Osteoblast (primary cell): ENCODE results near the gene COX10. TPM values are rescaled to one million over a fixed set of nuclear protein-coding genes. Genes with fewer than 3 reads are reported as not detected.

ENCODE experiments used
- DNase-seq: peaks from one replicate; pipeline ENCODE4 v3.0.0; 2011; ENCODE audit warnings: low spot score, mixed read lengths; ENCODE audit not compliant: insufficient read length; ENCODE audit errors: missing footprints
- H2AFZ ChIP-seq: 2 replicates; pipeline ENCODE4 v1.6.0; 2011; ENCODE audit warnings: mild to moderate bottlenecking, low read length
- H3K27ac ChIP-seq: 2 replicates; pipeline ENCODE4 v1.5.1; 2011; ENCODE audit warnings: mild to moderate bottlenecking, low read depth, low read length, moderate library complexity
- H3K27me3 ChIP-seq: 2 replicates; pipeline ENCODE4 v1.6.0; 2012; ENCODE audit warnings: mild to moderate bottlenecking, control low read depth, inconsistent platforms, low read length, moderate library complexity; ENCODE audit not compliant: insufficient read depth
- H3K36me3 ChIP-seq: 2 replicates; pipeline ENCODE4 v1.5.1; 2011; ENCODE audit warnings: mild to moderate bottlenecking, low read length, control low read depth, moderate library complexity; ENCODE audit not compliant: insufficient read depth
- H3K4me1 ChIP-seq: 2 replicates; pipeline ENCODE4 v1.5.1; 2011; ENCODE audit warnings: mild to moderate bottlenecking, low read length, control low read depth, moderate library complexity; ENCODE audit not compliant: insufficient read depth
- H3K4me2 ChIP-seq: 2 replicates; pipeline ENCODE4 v1.6.0; 2011; ENCODE audit warnings: mild to moderate bottlenecking, low read length; ENCODE audit not compliant: insufficient read depth
- H3K4me3 ChIP-seq: fragments of 200-600 bp; sonication (generic); 3 replicates; pipeline ENCODE4 v1.5.1; 2012; ENCODE audit warnings: mild to moderate bottlenecking, low read length, inconsistent platforms; ENCODE audit not compliant: insufficient read depth
- H3K79me2 ChIP-seq: 2 replicates; pipeline ENCODE4 v1.6.0; 2012; ENCODE audit warnings: mild to moderate bottlenecking, low read length, control low read depth, inconsistent platforms; ENCODE audit not compliant: insufficient read depth
- H3K9me3 ChIP-seq: 2 replicates; pipeline ENCODE4 v1.5.1; 2011; ENCODE audit warnings: low read depth, low read length, control low read depth
- H4K20me1 ChIP-seq: 2 replicates; pipeline ENCODE4 v1.6.0; 2012; ENCODE audit warnings: mild to moderate bottlenecking, low read length, control low read depth; ENCODE audit not compliant: insufficient read depth
- total RNA-seq: library from RNA; depleted of rRNA; stranded (reverse); fragments of >200 nt; gene quantifications from 2 replicates; pipeline ENCODE4 v1.2.3, GENCODE V29; 2012
- TF ChIP-seq, protein P1 (sequence below): IDR thresholded peaks from 2 replicates; pipeline ENCODE4 v1.5.1; 2011; ENCODE audit warnings: mild to moderate bottlenecking, low read depth, low read length, moderate library complexity; ENCODE audit errors: extremely low read depth

Gene COX10
- total RNA-seq, 1 donor: 14.8 TPM

DNA sequence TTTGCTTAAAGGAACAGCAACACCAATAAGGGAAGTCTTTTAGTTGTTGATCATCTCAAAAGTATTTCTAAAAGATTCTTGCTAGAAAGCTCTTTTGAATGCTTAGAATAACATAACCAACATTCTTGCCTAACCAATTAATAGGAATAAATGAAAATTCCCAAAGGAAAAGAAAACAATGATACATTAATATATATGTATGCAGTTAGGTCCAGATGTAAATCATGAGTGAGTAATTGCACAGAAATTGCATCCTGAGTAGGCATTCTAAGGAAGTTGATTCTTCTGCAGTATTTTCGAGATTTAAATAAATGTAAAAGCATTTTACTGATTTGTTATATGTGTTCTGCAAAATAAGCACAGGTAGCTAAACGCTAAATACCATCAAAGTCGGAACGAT, 22.1 kb downstream of the COX10 start:
- Histone ChIP-seq H3K79me2 (peaks cover 33% of the 10 kb centered on the region), H3K4me2 (peak overlapping the region; percentile 16), H3K4me1 (peaks cover 13% of the 10 kb centered on the region), H3K36me3 (no peaks in the 10 kb centered on the region), H2AFZ (no peak overlapping the region), H3K4me3 (no peak overlapping the region), H3K27me3 (no peaks in the 10 kb centered on the region), H3K27ac (no peak overlapping the region), H3K9me3 (no peaks in the 10 kb centered on the region), H4K20me1 (peaks cover 11% of the 10 kb centered on the region)
- no peak for DNase-seq
- TF ChIP-seq, protein P1, sequence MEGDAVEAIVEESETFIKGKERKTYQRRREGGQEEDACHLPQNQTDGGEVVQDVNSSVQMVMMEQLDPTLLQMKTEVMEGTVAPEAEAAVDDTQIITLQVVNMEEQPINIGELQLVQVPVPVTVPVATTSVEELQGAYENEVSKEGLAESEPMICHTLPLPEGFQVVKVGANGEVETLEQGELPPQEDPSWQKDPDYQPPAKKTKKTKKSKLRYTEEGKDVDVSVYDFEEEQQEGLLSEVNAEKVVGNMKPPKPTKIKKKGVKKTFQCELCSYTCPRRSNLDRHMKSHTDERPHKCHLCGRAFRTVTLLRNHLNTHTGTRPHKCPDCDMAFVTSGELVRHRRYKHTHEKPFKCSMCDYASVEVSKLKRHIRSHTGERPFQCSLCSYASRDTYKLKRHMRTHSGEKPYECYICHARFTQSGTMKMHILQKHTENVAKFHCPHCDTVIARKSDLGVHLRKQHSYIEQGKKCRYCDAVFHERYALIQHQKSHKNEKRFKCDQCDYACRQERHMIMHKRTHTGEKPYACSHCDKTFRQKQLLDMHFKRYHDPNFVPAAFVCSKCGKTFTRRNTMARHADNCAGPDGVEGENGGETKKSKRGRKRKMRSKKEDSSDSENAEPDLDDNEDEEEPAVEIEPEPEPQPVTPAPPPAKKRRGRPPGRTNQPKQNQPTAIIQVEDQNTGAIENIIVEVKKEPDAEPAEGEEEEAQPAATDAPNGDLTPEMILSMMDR: no peak

DNA sequence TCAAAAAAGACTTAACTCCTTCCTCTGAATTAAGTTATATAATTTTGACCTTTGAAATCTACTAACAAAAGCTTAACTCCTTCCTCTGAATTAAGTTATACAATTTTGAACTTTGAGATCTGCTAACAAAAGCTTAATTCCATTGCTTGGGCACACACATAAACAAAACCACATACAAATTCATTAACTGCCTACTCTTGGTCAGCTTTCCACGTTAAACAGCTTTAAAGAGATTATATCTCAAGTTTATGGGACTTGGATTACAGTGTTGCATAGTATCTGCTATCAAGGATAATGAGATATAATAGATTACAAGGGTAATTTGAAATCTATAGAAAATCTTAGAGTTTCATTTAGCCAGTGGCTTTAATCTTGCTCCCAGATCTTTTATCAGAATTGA, 23.5 kb downstream of the COX10 start:
- Histone ChIP-seq H3K36me3 (no peaks in the 10 kb centered on the region), H3K4me1 (peaks cover 13% of the 10 kb centered on the region), H4K20me1 (peaks cover 11% of the 10 kb centered on the region), H3K27ac (no peak overlapping the region), H2AFZ (no peak overlapping the region), H3K27me3 (no peaks in the 10 kb centered on the region), H3K4me3 (no peak overlapping the region), H3K4me2 (peak overlapping the region; percentile 7), H3K79me2 (peaks cover 27% of the 10 kb centered on the region), H3K9me3 (no peaks in the 10 kb centered on the region)
- no peak for DNase-seq
- TF ChIP-seq, protein P1: no peak

DNA sequence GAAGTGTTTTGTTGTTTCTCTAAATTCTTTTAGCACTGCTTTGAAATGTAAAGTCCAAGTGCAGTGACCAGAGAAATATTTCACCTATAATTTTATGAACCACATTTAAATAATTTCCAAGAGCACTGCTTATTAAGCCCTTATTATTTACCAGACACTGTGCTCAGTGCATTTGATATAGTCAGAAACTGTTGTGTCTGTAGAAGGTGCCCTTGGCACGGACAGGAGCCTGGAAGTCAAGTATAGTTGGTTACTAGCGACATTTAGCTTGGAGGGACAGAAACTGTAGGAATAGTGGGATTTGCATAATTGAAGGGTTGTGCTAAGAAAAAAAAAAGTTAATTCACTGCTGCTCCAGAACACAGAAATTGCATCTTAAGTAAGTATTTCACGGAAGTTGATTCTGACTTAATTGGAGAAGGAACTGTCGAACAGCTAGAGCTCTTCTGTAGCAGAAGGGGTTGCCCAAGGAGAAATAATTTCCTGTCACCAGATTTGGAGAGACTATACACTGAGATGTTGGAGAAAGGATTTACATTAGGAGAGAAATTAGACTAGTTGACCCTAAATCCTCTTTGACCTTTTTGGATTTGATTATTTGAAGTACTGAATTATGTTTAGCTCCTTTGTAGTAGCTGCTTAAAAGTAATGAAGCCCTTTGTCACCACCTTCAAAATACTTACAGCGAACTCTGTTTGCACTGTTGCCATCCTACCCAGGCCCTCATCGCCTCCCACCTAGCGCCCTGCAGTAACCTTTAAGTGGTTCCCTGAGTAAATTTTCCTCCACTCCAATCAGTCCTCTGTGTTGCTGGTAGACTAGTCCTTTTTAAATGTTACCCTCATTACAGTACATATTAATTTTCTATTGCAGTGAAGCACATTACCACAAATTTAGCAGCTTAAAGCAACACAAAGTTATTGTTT, 25.6 kb downstream of the COX10 start:
- no peak for DNase-seq
- H4K20me1 ChIP-seq: peaks cover 16% of the 10 kb centered on the region
- TF ChIP-seq, protein P1: no peak
- no peaks in the 10 kb centered on the region for H3K9me3 ChIP-seq
- H3K4me2 ChIP-seq: no peak overlapping the region
- no peaks in the 10 kb centered on the region for H3K36me3 ChIP-seq
- H3K4me1 ChIP-seq: peaks cover 13% of the 10 kb centered on the region
- H2AFZ ChIP-seq: no peak overlapping the region
- H3K4me3 ChIP-seq: no peak overlapping the region
- H3K27ac ChIP-seq: no peak overlapping the region
- no peaks in the 10 kb centered on the region for H3K27me3 ChIP-seq
- H3K79me2 ChIP-seq: peaks cover 36% of the 10 kb centered on the region

DNA sequence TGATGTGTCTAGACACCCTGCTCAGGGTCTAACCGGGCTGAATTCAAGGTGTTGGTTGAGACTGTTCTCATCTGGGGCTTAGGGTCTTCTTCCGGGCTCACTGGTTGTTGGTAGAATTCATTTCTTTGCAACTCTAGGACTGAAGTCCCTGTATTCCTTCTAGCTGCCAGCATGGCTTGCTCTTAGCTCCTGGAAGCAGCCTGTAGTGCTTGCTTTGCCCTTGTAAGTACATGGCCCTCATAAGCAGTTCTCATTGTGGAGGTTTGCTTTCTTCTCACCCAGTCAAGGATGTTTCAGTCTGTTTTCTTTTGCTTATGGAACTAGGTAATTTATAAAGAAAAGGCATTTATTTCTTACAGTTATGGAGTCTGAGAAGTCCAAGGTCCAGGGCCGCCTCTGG, 26.3 kb downstream of the COX10 start:
- TF ChIP-seq, protein P1: no peak
- Histone ChIP-seq H4K20me1 (peaks cover 16% of the 10 kb centered on the region), H3K79me2 (peaks cover 41% of the 10 kb centered on the region), H3K27me3 (no peaks in the 10 kb centered on the region), H3K27ac (no peak overlapping the region), H3K4me1 (peaks cover 13% of the 10 kb centered on the region), H2AFZ (no peak overlapping the region), H3K36me3 (no peaks in the 10 kb centered on the region), H3K9me3 (no peaks in the 10 kb centered on the region), H3K4me3 (no peak overlapping the region), H3K4me2 (no peak overlapping the region)
- no peak for DNase-seq
